Measurements from ENCODE around the gene FKBP11.

- TF ChIP-seq EZH2 (IDR thresholded peaks at IDR 0.05) (no peak), POLR2AphosphoS5 (IDR thresholded peaks at IDR 0.05; ENCODE audit: borderline replicate concordance, low read depth, low read length) (no peak)
Measured at GRCh38 chr12:48965298-48965838, 40.1 kb upstream of the FKBP11 start.
